IPS DF 6.9 (cell line): Measurements from ENCODE around the gene CCDC91.

Experiments used
- DNase-seq: peaks from one replicate; pipeline ENCODE4 v3.0.0-alpha.2; 2013; ENCODE audit warnings: low read depth, low spot score
- H3K27ac ChIP-seq: one replicate; pipeline ENCODE4 v1.5.1; 2013; ENCODE audit warnings: low read length, control low read depth
- H3K27me3 ChIP-seq: 2 replicates; pipeline ENCODE4 v1.6.1; 2013; ENCODE audit warnings: mild to moderate bottlenecking, low read length; ENCODE audit not compliant: control insufficient read depth, insufficient read depth
- H3K36me3 ChIP-seq: 2 replicates; pipeline ENCODE4 v1.6.1; 2013; ENCODE audit warnings: low read length; ENCODE audit not compliant: control insufficient read depth, insufficient read depth
- H3K4me1 ChIP-seq: 2 replicates; pipeline ENCODE4 v1.6.1; 2013; ENCODE audit warnings: low read length; ENCODE audit not compliant: control insufficient read depth, insufficient read depth
- H3K4me3 ChIP-seq: 2 replicates; pipeline ENCODE4 v1.5.1; 2013; ENCODE audit warnings: mild to moderate bottlenecking, low read length
- H3K9me3 ChIP-seq: 2 replicates; pipeline ENCODE4 v1.6.1; 2013; ENCODE audit warnings: low read length, inconsistent platforms; ENCODE audit not compliant: control insufficient read depth, insufficient read depth
- WGBS: extraction: QIAGEN DNeasy Blood & Tissue Kit; methylation state at CpG from one replicate; pipeline ENCODE4 v1.1.7; 2013; ENCODE audit warnings: mixed read lengths, missing lambda C conversion rate; ENCODE audit not compliant: insufficient read length, insufficient coverage; 5-methylcytosine and 5-hydroxymethylcytosine counted together

Gene CCDC91

DNA sequence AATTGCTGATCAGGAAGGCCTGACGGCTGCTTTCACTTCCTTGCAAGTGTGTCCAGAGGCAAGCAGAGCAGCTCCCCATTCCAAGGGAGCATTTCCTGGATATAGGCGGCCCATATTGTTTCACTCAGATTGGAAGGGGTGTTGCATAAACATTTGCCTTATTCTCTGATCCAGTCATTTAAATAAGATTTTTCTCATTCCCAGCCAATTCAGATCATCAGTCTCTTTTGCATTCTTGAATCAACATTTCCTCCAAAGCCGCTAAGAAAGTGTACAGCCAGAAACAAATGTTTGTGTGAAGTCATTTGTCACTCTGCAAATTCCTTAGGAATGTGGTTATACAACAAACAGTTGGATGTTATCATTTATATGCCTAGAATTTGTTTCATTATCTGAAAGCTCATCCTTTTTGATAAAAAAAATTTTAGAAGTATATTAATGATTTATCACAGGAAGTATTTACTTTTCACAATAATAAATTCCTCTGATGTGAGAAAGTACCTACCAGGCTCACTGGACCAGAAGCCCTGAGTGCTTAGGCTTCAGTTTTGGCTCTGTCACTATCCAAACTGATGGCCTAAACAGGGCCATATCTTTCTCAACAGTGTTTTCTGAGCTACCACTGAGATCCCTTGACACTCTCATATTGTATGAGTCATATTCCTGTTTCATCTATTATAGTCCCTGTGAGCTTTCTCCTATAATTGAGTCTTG is 379.6 kb downstream of the CCDC91 start:
- no CpG with 5 or more reads among the region's 3 CpGs for WGBS
- H3K27ac ChIP-seq, result no peak overlapping the region
- no peaks in the 10 kb centered on the region for H3K4me1 ChIP-seq
- no peak overlapping the region for H3K4me3 ChIP-seq
- H3K27me3 ChIP-seq, result no peaks in the 10 kb centered on the region
- no peaks in the 10 kb centered on the region for H3K36me3 ChIP-seq
- no peak for DNase-seq
- no peaks in the 10 kb centered on the region for H3K9me3 ChIP-seq

DNA sequence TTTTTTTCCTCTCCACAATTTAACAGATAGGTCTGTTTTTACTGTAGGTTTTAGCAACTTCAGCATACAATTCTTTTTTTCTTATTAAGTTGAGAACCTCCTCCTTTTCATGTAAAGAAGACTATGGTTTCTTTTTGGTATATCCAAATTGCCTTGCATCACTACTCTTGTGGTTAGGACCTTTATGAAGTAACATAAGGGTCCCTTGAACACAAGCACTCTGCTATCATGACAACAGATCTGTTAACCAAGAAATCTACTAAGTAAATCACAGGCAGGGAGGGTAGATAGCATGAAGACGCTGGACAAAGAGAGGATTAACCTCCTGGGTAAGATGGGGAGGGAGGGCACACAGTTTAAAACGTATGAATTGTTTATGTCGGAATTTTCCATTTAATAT is 380.6 kb downstream of the CCDC91 start:
- Histone ChIP-seq H3K4me3 (no peak overlapping the region), H3K27me3 (no peaks in the 10 kb centered on the region), H3K36me3 (no peaks in the 10 kb centered on the region), H3K27ac (no peak overlapping the region), H3K4me1 (no peaks in the 10 kb centered on the region), H3K9me3 (no peaks in the 10 kb centered on the region)
- no peak for DNase-seq
- no CpG with 5 or more reads among the region's 3 CpGs for WGBS

DNA sequence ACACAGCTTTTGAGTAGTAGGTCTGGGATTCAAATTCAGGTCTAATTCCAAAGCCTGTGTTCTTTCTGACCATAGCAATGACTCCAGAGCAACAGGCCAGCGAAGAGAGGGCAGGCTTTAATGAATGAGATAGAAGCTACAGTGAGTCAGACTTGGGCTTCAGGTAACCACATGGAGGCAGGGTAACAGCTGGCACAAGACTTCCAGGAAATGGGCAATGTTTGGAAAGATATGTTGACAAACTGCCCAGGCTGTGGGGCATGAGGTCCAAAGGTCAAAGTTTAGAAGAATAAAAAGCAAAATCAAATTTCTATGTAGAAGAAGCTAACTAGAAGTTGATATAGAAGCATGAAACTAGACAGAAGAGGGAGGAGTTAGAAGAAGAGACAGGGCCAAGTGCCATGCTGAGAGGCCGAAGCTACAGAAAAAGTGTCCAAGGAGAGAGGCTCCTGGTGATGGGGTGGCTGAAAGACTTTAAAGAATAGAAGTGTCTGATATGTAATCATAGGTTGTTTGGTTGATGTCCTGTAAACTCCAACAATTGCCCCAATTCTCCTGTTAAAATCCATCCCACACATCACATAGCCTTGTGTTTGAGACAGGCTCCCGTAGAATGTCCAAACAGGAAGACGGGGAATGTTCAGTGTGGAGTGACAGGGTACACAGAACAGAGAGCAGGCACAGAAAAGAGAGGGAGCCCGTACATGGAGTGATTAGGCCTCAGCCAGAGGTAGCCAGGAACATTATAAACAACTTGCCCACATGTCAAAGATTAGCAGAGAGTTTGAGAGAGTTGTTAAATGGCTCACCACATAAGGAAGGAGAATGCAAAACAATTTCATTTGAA is 384.7 kb downstream of the CCDC91 start:
- no peak overlapping the region for H3K4me3 ChIP-seq
- H3K27me3 ChIP-seq, result no peaks in the 10 kb centered on the region
- H3K4me1 ChIP-seq, result no peaks in the 10 kb centered on the region
- no peaks in the 10 kb centered on the region for H3K36me3 ChIP-seq
- DNase-seq, result no peak
- no peak overlapping the region for H3K27ac ChIP-seq
- H3K9me3 ChIP-seq, result no peaks in the 10 kb centered on the region
- whole genome bisulfite sequencing, result no CpG with 5 or more reads among the region's 5 CpGs

DNA sequence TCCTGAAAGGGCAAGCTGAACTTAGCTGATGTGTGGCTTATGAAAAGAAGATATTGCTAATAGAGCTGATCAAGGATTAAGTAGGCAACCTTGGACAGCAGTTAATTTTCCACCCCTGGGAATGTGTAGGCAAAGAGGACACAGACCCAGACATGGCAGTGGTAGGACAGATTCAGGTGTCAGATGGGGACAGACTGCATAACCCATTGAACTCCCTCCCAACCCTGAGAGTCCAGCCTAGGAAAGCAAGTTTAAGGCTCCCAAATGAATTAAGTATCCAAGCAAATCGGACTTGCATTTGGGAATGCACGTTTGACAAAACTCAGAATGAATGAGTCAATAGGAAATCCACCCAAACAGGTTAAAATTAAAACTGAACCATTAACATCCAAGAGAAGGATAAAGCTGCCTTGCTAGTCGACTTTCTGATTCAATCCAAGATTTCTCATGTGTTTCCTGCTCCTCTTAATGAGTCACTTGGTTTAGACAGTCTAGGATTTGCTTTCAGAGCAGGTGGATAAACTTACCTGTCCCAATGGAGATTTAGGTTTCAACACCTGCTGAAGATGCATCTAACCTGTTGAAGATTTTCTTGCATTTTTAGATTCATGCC is 385.4 kb downstream of the CCDC91 start:
- Histone ChIP-seq H3K4me3 (no peak overlapping the region), H3K36me3 (no peaks in the 10 kb centered on the region), H3K4me1 (no peaks in the 10 kb centered on the region), H3K9me3 (no peaks in the 10 kb centered on the region), H3K27ac (no peak overlapping the region), H3K27me3 (no peaks in the 10 kb centered on the region)
- WGBS, result no CpG with 5 or more reads among the region's 3 CpGs
- DNase-seq, result no peak

DNA sequence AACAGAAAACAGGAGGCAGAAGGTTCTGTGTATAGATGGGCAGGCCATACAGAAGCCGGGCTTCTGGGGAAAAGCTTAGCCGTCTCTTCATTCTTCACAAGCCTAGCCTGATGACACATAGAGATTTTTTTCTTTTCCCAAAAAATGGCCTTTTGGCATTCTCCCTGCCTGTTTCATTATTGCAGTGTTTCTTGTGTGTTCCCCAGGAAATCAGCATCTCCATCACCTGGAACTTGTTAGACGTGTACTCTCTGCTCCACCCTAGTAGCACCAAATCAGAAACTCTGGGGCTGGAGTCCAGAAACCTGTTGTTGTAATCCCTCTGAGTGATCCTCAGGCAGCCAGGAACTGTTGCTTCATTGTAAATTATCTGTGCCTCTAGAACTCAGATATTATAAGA is 388.1 kb downstream of the CCDC91 start:
- Histone ChIP-seq H3K36me3 (no peaks in the 10 kb centered on the region), H3K9me3 (no peaks in the 10 kb centered on the region), H3K27ac (no peak overlapping the region), H3K4me3 (no peak overlapping the region), H3K4me1 (no peaks in the 10 kb centered on the region), H3K27me3 (no peaks in the 10 kb centered on the region)
- no CpG with 5 or more reads among the region's 3 CpGs for WGBS
- no peak for DNase-seq

DNA sequence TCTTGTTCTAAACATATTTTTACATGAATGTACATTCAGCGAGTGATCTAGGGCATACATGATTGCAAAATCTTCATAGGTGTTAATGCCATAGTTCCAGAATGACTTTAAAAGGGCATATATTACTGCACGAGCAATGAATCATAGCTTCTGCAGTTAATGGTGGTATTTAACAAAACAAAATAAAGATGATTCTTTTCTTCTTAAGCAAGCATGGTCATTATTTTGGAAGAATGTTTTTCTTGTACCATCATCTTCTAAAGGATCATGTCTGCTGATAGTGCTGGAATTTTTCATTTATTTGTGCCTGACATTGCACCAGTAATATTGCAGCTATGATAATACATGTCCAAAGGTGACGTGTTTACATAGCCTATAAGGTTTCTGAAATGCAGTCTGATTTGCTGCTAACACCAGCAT is 388.6 kb downstream of the CCDC91 start:
- no peaks in the 10 kb centered on the region for H3K9me3 ChIP-seq
- WGBS, result no CpG with 5 or more reads among the region's 3 CpGs
- DNase-seq, result no peak
- no peaks in the 10 kb centered on the region for H3K4me1 ChIP-seq
- no peaks in the 10 kb centered on the region for H3K36me3 ChIP-seq
- no peaks in the 10 kb centered on the region for H3K27me3 ChIP-seq
- no peak overlapping the region for H3K27ac ChIP-seq
- no peak overlapping the region for H3K4me3 ChIP-seq

DNA sequence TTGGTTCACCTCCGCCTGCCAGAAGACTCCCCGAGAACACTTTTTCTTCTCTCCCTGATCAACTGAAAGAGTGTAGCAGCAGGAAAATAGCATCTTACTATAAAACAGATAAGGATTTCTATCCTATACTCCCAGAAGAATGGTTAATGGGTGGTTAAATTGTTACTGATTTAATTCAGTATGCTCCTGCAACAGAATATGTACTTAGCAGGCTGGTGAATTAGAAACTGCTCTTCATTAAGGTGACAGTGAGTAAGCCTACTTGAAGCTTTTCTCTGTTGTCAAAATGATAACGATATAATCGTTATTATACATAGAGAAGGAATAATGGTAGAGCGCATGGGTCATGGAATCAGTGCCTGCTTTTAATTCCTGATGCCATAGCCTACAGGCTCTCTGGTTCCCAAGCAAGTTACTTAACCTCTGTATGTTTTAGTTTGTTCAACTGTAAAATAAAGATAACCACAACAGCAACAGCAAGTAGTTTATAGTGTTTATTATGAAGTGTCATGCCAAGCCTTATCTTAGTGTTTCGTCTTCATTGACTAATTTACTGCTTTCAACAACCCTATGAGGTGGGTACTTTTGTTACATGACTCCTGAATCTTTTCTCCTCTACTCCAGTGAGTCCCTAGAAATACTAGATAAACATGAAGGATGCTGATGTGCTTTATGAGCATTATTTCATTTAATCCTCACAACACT is 392.6 kb downstream of the CCDC91 start:
- Histone ChIP-seq H3K4me1 (no peaks in the 10 kb centered on the region), H3K27me3 (no peaks in the 10 kb centered on the region), H3K36me3 (no peaks in the 10 kb centered on the region), H3K9me3 (no peaks in the 10 kb centered on the region), H3K27ac (no peak overlapping the region), H3K4me3 (no peak overlapping the region)
- WGBS, result no CpG with 5 or more reads among the region's 6 CpGs
- DNase-seq, result no peak

DNA sequence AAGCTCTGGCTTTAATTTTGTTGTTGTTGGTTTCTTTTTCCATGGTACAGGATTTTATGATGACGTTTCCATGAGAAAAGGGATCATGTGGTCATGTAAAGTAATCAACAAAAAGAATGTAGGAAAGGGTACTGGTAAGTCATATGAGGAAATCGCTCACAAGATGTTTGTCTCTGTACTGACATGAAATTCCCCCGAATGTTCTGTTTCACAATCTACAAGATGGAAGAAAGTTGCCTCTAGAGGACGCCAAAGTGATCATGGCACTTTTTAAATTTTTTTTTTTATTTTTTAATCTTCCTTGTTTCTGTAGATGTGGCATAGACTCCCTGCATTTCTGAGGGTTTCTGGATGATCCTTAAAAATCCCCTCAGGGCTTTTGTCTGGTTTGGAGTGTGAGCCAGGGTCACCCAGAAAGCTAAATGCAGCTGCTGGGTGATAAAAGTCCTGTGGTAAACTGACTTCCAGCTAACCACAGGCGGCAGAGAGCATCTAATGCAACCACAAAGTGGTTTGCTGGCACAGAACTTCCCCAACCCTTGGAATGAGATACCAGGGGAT is 393.5 kb downstream of the CCDC91 start:
- H3K4me3 ChIP-seq, result no peak overlapping the region
- WGBS, result no CpG with 5 or more reads among the region's 5 CpGs
- no peaks in the 10 kb centered on the region for H3K4me1 ChIP-seq
- DNase-seq, result no peak
- no peak overlapping the region for H3K27ac ChIP-seq
- no peaks in the 10 kb centered on the region for H3K36me3 ChIP-seq
- H3K9me3 ChIP-seq, result no peaks in the 10 kb centered on the region
- no peaks in the 10 kb centered on the region for H3K27me3 ChIP-seq

DNA sequence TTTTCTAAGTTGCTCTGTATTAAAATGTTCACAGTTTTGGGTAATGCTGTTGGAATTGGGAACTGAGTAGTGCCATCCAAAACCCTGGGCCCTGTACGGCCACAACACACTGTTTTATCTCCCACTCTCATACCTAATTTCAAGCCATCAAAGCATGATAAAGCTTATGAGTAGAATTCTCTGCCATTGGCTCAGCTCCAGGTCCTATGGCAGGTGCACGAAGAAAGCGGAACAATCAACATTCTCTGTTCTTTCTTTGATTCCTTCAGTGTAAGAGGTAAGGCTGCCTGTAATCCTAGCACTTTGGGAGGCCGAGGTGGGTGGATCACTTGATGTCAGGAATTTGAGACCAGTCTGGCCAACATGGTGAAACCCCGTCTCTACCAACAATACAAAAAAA is 394.9 kb downstream of the CCDC91 start:
- DNase-seq, result no peak
- Histone ChIP-seq H3K36me3 (no peaks in the 10 kb centered on the region), H3K27ac (no peak overlapping the region), H3K27me3 (no peaks in the 10 kb centered on the region), H3K9me3 (no peaks in the 10 kb centered on the region), H3K4me1 (no peaks in the 10 kb centered on the region), H3K4me3 (no peak overlapping the region)
- WGBS, result no CpG with 5 or more reads among the region's 5 CpGs

DNA sequence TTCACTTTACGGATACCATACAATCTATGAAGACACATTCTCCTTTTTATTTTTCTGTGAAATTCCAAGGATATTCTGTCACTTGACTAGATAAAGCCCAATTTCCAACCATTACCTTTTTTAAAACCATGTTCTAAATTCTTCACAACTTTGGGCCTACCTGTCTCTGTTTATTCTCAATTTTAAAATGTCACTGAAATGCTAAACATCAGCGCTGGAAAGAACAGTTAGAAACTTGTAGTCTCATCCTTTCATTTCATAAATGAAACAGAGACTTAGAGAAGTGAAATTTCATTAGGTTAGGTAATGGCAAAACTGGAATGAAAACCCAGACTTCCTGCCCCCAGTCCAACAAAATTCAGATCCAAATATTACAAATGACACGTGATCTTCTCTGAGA is 396.2 kb downstream of the CCDC91 start:
- H3K4me1 ChIP-seq, result no peaks in the 10 kb centered on the region
- no peak overlapping the region for H3K27ac ChIP-seq
- no CpG with 5 or more reads among the region's 3 CpGs for WGBS
- no peaks in the 10 kb centered on the region for H3K27me3 ChIP-seq
- H3K4me3 ChIP-seq, result no peak overlapping the region
- H3K9me3 ChIP-seq, result no peaks in the 10 kb centered on the region
- no peaks in the 10 kb centered on the region for H3K36me3 ChIP-seq
- no peak for DNase-seq
